ENCODE results near the gene PIK3C3.

GRCh38 chr18:42064109-42064508, 109.1 kb downstream of the PIK3C3 start:
- TF ChIP-seq CTCF (IDR thresholded peaks at IDR 0.05) (no peak), POLR2AphosphoS5 (IDR thresholded peaks at IDR 0.05) (no peak), POLR2A (IDR thresholded peaks at IDR 0.05) (no peak), EP300 (IDR thresholded peaks at IDR 0.05; ENCODE audit: low read depth) (no peak)
